Left cardiac atrium (tissue), 4 donors: ENCODE data around the gene ABI2. TPM values are rescaled to one million over a fixed set of nuclear protein-coding genes. Genes with fewer than 3 reads are reported as not detected.
"Not testable (repeated sequence)": the region's sequence is repeated elsewhere in the genome, so short reads cannot be mapped to it uniquely, and the experiment has no call there.

Source experiments
- ATAC-seq, 2 donors: fragments of 200-7000 bp; cut with Tn5 transposase; one replicate each; pipeline ENCODE4 v1.9.1; 2020; ENCODE audit warnings: mild to moderate bottlenecking in 2 of 2, moderate library complexity in 2 of 2
- DNase-seq: peaks from one replicate; pipeline ENCODE4 v3.0.0-alpha.2; 2020
- intact Hi-C, 2 donors: fragments of 100-400 bp; cut with DNase I; formaldehyde crosslinking; loops; one replicate each; pipeline versions ENCODE4 v1.14.1 to v1.15.1; 2022 to 2023
- total RNA-seq, 2 donors: library from RNA; stranded (reverse); fragmentation: NEBNext Ultra II Directional; extraction: Animal tissue kit (Norgen Biotek cat#: 25700); gene quantifications; one replicate each; pipeline ENCODE4 v1.2.1, GENCODE V29; 2021
- donor health status: DM: no; HTN: yes; CAD: no.
- donor health status: DM: no; HTN: yes; CAD: no; lungs with severe emphysema.
- donor health status: DM: yes; HTN: yes; CAD: no.
- donor health status: Dilated cardiomyopathy.

The ABI2 gene
- total RNA-seq, 2 donors from 2014 or later = 51.0 to 65.2 TPM

- intact Hi-C loops = no loop called here
- ATAC-seq = no peak
- no peak for DNase-seq
Measured at GRCh38 chr2:203407496-203407895, 79.3 kb downstream of the ABI2 start.

GRCh38 chr2:203412546-203413331 lies 84.5 kb downstream of the ABI2 start:
- intact Hi-C loops = no loop called here
- DNase-seq (peak; percentile 31), ATAC-seq (peak; percentile 90 to 95)

GRCh38 chr2:203413796-203414195 lies 85.6 kb downstream of the ABI2 start:
- no peak for DNase-seq
- ATAC-seq = no peak
- intact Hi-C loops = no loop called here

- no peak for ATAC-seq
- no peak for DNase-seq
- intact Hi-C loops = no loop called here
Measured at GRCh38 chr2:203418271-203418670, 90.1 kb downstream of the ABI2 start.

- intact Hi-C loops = no loop called here
- no peak for ATAC-seq
- no peak for DNase-seq
Measured at GRCh38 chr2:203427061-203427460, 98.9 kb downstream of the ABI2 start.

GRCh38 chr2:203429643-203430042 lies 101.4 kb downstream of the ABI2 start:
- DNase-seq, intact Hi-C loops, ATAC-seq: not testable (repeated sequence)

GRCh38 chr2:203431391-203432185 lies 103.4 kb downstream of the ABI2 start:
- no peak for ATAC-seq
- intact Hi-C loops = no loop called here
- no peak for DNase-seq

- no peak for ATAC-seq
- DNase-seq = no peak
- intact Hi-C loops = no loop called here
Measured at GRCh38 chr2:203432811-203433210, 104.6 kb downstream of the ABI2 start.

GRCh38 chr2:203436496-203436895 lies 108.3 kb downstream of the ABI2 start:
- intact Hi-C loops = no loop called here
- no peak for DNase-seq
- ATAC-seq = no peak

GRCh38 chr2:203437511-203437910 lies 109.3 kb downstream of the ABI2 start:
- ATAC-seq (no peak), DNase-seq (no peak)
- intact Hi-C loops = no loop called here

GRCh38 chr2:203438528-203438927 lies 110.3 kb downstream of the ABI2 start:
- intact Hi-C loops = no loop called here
- DNase-seq (no peak), ATAC-seq (no peak)

GRCh38 chr2:203440671-203441070 lies 112.5 kb downstream of the ABI2 start:
- no peak for ATAC-seq
- intact Hi-C loops = no loop called here
- DNase-seq = no peak

- intact Hi-C loops = no loop called here
- DNase-seq (no peak), ATAC-seq (no peak)
Measured at GRCh38 chr2:203441463-203441862, 113.3 kb downstream of the ABI2 start.

- no peak for ATAC-seq
- intact Hi-C loops = no loop called here
Measured at GRCh38 chr2:203442463-203442862, 114.3 kb downstream of the ABI2 start.

GRCh38 chr2:203444738-203445137 lies 116.5 kb downstream of the ABI2 start:
- DNase-seq = peak; percentile 53
- peak; percentile 63 to 73 for ATAC-seq
- intact Hi-C loops = no loop called here

More at GRCh38 chr2:203442463-203442862, 114.3 kb downstream of the ABI2 start:
- no peak for DNase-seq

GRCh38 chr2:203446071-203446481 lies 117.9 kb downstream of the ABI2 start:
- intact Hi-C loops = no loop called here
- no peak for DNase-seq
- no peak for ATAC-seq

- DNase-seq (no peak), ATAC-seq (no peak)
- intact Hi-C loops = no loop called here
Measured at GRCh38 chr2:203446780-203447179, 118.6 kb downstream of the ABI2 start.

GRCh38 chr2:203450561-203450960 lies 122.4 kb downstream of the ABI2 start:
- DNase-seq (no peak), ATAC-seq (no peak)
- intact Hi-C loops = loop anchor here in 1 of 2 donors (5.0 kb wide), 1 partner anchor 223 kb away; no protein-coding TSS in a partner anchor

GRCh38 chr2:203451011-203451410 lies 122.8 kb downstream of the ABI2 start:
- ATAC-seq = no peak
- intact Hi-C loops = loop anchor here in 1 of 2 donors (5.0 kb wide), 1 partner anchor 224 kb away; no protein-coding TSS in a partner anchor
- DNase-seq = no peak

- ATAC-seq (peak; percentile 27 to 28), DNase-seq (no peak)
- intact Hi-C loops = loop anchor here in 1 of 2 donors (5.0 kb wide), 1 partner anchor 224 kb away; no protein-coding TSS in a partner anchor
Measured at GRCh38 chr2:203451689-203452088, 123.5 kb downstream of the ABI2 start.
